LNCaP clone FGC (cell line): ENCODE results near the gene TMF1.

Experiments
- DNase-seq: peaks from one replicate; pipeline ENCODE4 v3.0.0-alpha.2; 2011; ENCODE audit warnings: low read depth
- H3K4me3 ChIP-seq: 2 replicates; pipeline ENCODE4 v1.5.1; 2011; ENCODE audit warnings: mild to moderate bottlenecking, low read depth, low read length, control low read depth
- CTCF ChIP-seq: IDR thresholded peaks from 2 replicates; pipeline ENCODE4 v1.5.1; 2012; ENCODE audit warnings: mild to moderate bottlenecking; ENCODE audit not compliant: control insufficient read depth, insufficient read depth; ENCODE audit errors: extremely low read depth

Gene TMF1

GRCh38 chr3:68984011-68984530 lies 68.1 kb downstream of the TMF1 start:
- no peak for TF ChIP-seq CTCF
- no peak overlapping the region for H3K4me3 ChIP-seq
- DNase-seq: no peak

- TF ChIP-seq CTCF: no peak
- no peak for DNase-seq
- no peak overlapping the region for H3K4me3 ChIP-seq
Measured at GRCh38 chr3:68977486-68978167, 74.5 kb downstream of the TMF1 start.

- no peak overlapping the region for H3K4me3 ChIP-seq
- TF ChIP-seq CTCF: no peak
- DNase-seq: no peak
Measured at GRCh38 chr3:68974711-68975110, 77.4 kb downstream of the TMF1 start.

GRCh38 chr3:68973639-68974038 lies 78.5 kb downstream of the TMF1 start:
- DNase-seq: no peak
- no peak for TF ChIP-seq CTCF
- H3K4me3 ChIP-seq: no peak overlapping the region

- peak; percentile 95 for TF ChIP-seq CTCF
- no peak for DNase-seq
- H3K4me3 ChIP-seq: no peak overlapping the region
Measured at GRCh38 chr3:68972358-68972979, 79.7 kb downstream of the TMF1 start.
